ENCODE results near the gene SNF8. TPM values are rescaled to one million over a fixed set of nuclear protein-coding genes. Genes with fewer than 3 reads are reported as not detected.

Gene SNF8
- total and polyA plus RNA-seq, 9 of the 15 experiments (the other 6 are each of a cell fraction or from before 2014, with no cell fraction given), result 6.9 to 149 (median 117) TPM

GRCh38 chr17:48925991-48926342 lies 18.7 kb downstream of the SNF8 start (continued):
- TF ChIP-seq ZNF778 (CRISPR knock-in tag; IDR thresholded peaks at IDR 0.05), result no peak
- no peak for TF ChIP-seq HMG20B (CRISPR knock-in tag; IDR thresholded peaks at IDR 0.05)
- TF ChIP-seq PKNOX1 (IDR thresholded peaks at IDR 0.05), result no peak
- TF ChIP-seq MAFG (tag; conservative IDR thresholded peaks at IDR 0.05), result no peak

GRCh38 chr17:48925251-48925990 lies 19.2 kb downstream of the SNF8 start:
- BruUV-seq (replicated peaks), result no TSS peak
- ChIA-PET CTCF (ENCODE audit: low intra/inter-chr PET ratio) (no interaction called here), POLR2A (interaction anchor here (0.6 kb wide), 1 partner anchor 12 kb away, joined by 3 read pairs; no protein-coding TSS in a partner anchor)
- 51% methylated on average over 3 of the region's 4 CpGs for WGBS (ENCODE audit: insufficient coverage, low coverage, missing lambda C conversion rate)
- H3K27ac ChIP-seq (ENCODE audit: extremely low read depth, low read depth, low read length), result no peak overlapping the region
- no peak overlapping the region for H3K4me2 ChIP-seq (ENCODE audit: insufficient read depth, low read length)
- no peak for TF ChIP-seq XRCC5 (IDR thresholded peaks at IDR 0.05; ENCODE audit: low read depth, low read length)
- no peak for TF ChIP-seq NFE2L1 (tag; IDR thresholded peaks at IDR 0.05; ENCODE audit: borderline replicate concordance, low read depth)
- no peak for TF ChIP-seq ASH1L (IDR thresholded peaks at IDR 0.05; ENCODE audit: borderline replicate concordance, low read depth, partially characterized antibody)
- no peak for TF ChIP-seq SMAD2 (IDR thresholded peaks at IDR 0.05; ENCODE audit: low read depth, low read length)
- TF ChIP-seq RBM14 (IDR thresholded peaks at IDR 0.05; ENCODE audit: borderline replicate concordance, insufficient read depth, low read depth, low read length), result no peak
- no peak for TF ChIP-seq BCL6 (CRISPR knock-in tag; IDR thresholded peaks at IDR 0.05)
- TF ChIP-seq CUX1 (CRISPR knock-in tag; IDR thresholded peaks at IDR 0.05), result no peak
- no peak for TF ChIP-seq RAD21 (CRISPR knock-in tag; conservative IDR thresholded peaks at IDR 0.05 in 1 of 2, IDR thresholded peaks at IDR 0.05 in 1 of 2)
- TF ChIP-seq THAP7 (CRISPR knock-in tag; IDR thresholded peaks at IDR 0.05), result no peak
- 0 out of 2 replicates have a peak, but pooled peaks cover 12% of the 10 kb centered on the region for H4K20me1 ChIP-seq (replicated peaks; ENCODE audit: control insufficient read depth, insufficient read depth, low read length)
- DNase-seq (ENCODE audit: extremely low read depth in 1 of 4, low spot score in 3 of 4) (no peak), ATAC-seq (no peak), FAIRE-seq (no peak)
- peaks cover 4% of the 10 kb centered on the region for H3K9me1 ChIP-seq (ENCODE audit: control insufficient read depth, insufficient read depth, low read length)
- intact Hi-C loops (cut with micrococcal nuclease) (no loop called here), in situ Hi-C loops (cut with MboI) (no loop called here)
- H3K79me2 ChIP-seq (ENCODE audit: control insufficient read depth, insufficient read depth, low read length), result peaks cover 3% of the 10 kb centered on the region; the same call in 1 of the 3 replicates
- peaks cover 96% of the 10 kb centered on the region for H3K36me3 ChIP-seq (ENCODE audit: control insufficient read depth, insufficient read depth, low read length)
- H2AFZ ChIP-seq (ENCODE audit: low read depth, low read length), result no peak overlapping the region
- no peaks in the 10 kb centered on the region; a peak in 1 of 5 replicates for H3K4me1 ChIP-seq (replicated peaks in 1 of 2; ENCODE audit: control insufficient read depth in 2 of 2, insufficient read depth in 2 of 2, low read length in 2 of 2)
- no peak overlapping the region for H3K9ac ChIP-seq (ENCODE audit: insufficient read depth in 1 of 2, low read depth in 2 of 2, low read length in 2 of 2)
- no peak overlapping the region for H3K4me3 ChIP-seq
- no peaks in the 10 kb centered on the region for H3K9me3 ChIP-seq (replicated peaks; ENCODE audit: control insufficient read depth, insufficient read depth, low read depth, low read length)
- no peaks in the 10 kb centered on the region for H3K27me3 ChIP-seq (ENCODE audit: control insufficient read depth in 2 of 2, insufficient read depth in 2 of 2, low read length in 2 of 2)
